ENCODE measurements around the gene FLRT1. TPM values are rescaled to one million over a fixed set of nuclear protein-coding genes. Genes with fewer than 3 reads are reported as not detected.

The FLRT1 gene
- total and polyA plus RNA-seq, 2 of the 13 experiments (the other 11 are each of a cell fraction or from before 2014, with no cell fraction given): 0.02 to 0.08 TPM

DNA sequence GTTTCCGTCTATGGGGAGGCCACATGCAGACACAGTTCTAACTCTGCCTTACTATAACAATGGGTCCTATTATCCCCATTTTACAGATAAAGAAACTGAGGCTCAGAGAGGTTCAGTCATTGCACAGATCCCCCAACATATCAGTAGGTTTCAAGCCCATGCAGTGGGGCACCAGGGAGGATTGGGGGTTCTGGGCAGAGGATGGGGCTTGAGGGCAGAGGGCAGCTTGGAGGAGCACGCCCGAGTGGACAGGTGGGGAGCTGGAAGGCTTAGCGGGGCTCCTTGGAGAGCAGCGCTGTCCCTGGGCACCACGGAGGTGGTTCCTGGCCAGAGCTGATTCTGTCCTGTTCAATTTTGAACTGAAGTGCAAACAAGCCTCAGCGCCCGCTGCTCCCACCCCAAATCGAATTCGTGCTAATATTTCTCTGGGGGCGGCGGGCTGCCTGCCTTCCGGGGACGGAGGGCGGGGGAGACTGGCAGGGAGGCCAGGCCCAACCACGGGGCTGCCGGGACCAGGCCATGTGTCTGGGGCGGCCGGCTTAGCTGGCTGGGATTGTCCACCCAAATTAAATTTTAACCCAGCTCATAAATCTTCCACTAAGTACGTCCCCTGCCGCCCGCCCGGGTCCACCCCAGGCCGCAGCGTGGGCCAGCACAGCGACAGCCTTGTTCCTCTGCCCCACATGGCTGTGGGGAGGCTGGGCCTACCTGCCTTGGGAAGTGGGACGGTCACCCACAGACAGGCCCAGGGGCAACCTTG, 49.4 kb downstream of the FLRT1 start (continued):
- TF ChIP-seq RORA (CRISPR knock-in tag; IDR thresholded peaks at IDR 0.05): no peak
- no peak for TF ChIP-seq ZSCAN30 (CRISPR knock-in tag; IDR thresholded peaks at IDR 0.05)
- TF ChIP-seq, protein P1, sequence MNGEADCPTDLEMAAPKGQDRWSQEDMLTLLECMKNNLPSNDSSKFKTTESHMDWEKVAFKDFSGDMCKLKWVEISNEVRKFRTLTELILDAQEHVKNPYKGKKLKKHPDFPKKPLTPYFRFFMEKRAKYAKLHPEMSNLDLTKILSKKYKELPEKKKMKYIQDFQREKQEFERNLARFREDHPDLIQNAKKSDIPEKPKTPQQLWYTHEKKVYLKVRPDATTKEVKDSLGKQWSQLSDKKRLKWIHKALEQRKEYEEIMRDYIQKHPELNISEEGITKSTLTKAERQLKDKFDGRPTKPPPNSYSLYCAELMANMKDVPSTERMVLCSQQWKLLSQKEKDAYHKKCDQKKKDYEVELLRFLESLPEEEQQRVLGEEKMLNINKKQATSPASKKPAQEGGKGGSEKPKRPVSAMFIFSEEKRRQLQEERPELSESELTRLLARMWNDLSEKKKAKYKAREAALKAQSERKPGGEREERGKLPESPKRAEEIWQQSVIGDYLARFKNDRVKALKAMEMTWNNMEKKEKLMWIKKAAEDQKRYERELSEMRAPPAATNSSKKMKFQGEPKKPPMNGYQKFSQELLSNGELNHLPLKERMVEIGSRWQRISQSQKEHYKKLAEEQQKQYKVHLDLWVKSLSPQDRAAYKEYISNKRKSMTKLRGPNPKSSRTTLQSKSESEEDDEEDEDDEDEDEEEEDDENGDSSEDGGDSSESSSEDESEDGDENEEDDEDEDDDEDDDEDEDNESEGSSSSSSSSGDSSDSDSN (CRISPR knock-in tag; IDR thresholded peaks at IDR 0.05): peak; percentile 36
- TF ChIP-seq, protein P2, sequence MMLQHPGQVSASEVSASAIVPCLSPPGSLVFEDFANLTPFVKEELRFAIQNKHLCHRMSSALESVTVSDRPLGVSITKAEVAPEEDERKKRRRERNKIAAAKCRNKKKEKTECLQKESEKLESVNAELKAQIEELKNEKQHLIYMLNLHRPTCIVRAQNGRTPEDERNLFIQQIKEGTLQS (CRISPR knock-in tag; IDR thresholded peaks at IDR 0.05): no peak
- 0 out of 2 replicates have a peak, but pooled peaks have one; percentile 23 for TF ChIP-seq FOXO1 (CRISPR knock-in tag; IDR thresholded peaks at IDR 0.05)
- TF ChIP-seq MAFG (CRISPR knock-in tag; IDR thresholded peaks at IDR 0.05): no peak
- TF ChIP-seq, protein P3, sequence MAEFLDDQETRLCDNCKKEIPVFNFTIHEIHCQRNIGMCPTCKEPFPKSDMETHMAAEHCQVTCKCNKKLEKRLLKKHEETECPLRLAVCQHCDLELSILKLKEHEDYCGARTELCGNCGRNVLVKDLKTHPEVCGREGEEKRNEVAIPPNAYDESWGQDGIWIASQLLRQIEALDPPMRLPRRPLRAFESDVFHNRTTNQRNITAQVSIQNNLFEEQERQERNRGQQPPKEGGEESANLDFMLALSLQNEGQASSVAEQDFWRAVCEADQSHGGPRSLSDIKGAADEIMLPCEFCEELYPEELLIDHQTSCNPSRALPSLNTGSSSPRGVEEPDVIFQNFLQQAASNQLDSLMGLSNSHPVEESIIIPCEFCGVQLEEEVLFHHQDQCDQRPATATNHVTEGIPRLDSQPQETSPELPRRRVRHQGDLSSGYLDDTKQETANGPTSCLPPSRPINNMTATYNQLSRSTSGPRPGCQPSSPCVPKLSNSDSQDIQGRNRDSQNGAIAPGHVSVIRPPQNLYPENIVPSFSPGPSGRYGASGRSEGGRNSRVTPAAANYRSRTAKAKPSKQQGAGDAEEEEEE (CRISPR knock-in tag; IDR thresholded peaks at IDR 0.05; ENCODE audit: borderline replicate concordance): no peak
- TF ChIP-seq, protein P4, sequence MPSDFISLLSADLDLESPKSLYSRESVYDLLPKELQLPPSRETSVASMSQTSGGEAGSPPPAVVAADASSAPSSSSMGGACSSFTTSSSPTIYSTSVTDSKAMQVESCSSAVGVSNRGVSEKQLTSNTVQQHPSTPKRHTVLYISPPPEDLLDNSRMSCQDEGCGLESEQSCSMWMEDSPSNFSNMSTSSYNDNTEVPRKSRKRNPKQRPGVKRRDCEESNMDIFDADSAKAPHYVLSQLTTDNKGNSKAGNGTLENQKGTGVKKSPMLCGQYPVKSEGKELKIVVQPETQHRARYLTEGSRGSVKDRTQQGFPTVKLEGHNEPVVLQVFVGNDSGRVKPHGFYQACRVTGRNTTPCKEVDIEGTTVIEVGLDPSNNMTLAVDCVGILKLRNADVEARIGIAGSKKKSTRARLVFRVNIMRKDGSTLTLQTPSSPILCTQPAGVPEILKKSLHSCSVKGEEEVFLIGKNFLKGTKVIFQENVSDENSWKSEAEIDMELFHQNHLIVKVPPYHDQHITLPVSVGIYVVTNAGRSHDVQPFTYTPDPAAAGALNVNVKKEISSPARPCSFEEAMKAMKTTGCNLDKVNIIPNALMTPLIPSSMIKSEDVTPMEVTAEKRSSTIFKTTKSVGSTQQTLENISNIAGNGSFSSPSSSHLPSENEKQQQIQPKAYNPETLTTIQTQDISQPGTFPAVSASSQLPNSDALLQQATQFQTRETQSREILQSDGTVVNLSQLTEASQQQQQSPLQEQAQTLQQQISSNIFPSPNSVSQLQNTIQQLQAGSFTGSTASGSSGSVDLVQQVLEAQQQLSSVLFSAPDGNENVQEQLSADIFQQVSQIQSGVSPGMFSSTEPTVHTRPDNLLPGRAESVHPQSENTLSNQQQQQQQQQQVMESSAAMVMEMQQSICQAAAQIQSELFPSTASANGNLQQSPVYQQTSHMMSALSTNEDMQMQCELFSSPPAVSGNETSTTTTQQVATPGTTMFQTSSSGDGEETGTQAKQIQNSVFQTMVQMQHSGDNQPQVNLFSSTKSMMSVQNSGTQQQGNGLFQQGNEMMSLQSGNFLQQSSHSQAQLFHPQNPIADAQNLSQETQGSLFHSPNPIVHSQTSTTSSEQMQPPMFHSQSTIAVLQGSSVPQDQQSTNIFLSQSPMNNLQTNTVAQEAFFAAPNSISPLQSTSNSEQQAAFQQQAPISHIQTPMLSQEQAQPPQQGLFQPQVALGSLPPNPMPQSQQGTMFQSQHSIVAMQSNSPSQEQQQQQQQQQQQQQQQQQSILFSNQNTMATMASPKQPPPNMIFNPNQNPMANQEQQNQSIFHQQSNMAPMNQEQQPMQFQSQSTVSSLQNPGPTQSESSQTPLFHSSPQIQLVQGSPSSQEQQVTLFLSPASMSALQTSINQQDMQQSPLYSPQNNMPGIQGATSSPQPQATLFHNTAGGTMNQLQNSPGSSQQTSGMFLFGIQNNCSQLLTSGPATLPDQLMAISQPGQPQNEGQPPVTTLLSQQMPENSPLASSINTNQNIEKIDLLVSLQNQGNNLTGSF (CRISPR knock-in tag; IDR thresholded peaks at IDR 0.05): no peak
- TF ChIP-seq ZNF335 (CRISPR knock-in tag; IDR thresholded peaks at IDR 0.05): no peak
- TF ChIP-seq FOXK2 (IDR thresholded peaks at IDR 0.05): no peak
- no peak for TF ChIP-seq ZNF788 (CRISPR knock-in tag; IDR thresholded peaks at IDR 0.05; ENCODE audit: borderline replicate concordance)
- no peak for TF ChIP-seq ETV6 (CRISPR knock-in tag; conservative IDR thresholded peaks at IDR 0.05)
- TF ChIP-seq RAD21 (CRISPR knock-in tag; IDR thresholded peaks at IDR 0.05): no peak
- no peak for TF ChIP-seq ZNF207 (IDR thresholded peaks at IDR 0.05; ENCODE audit: borderline replicate concordance)
- no peak for TF ChIP-seq YEATS4 (CRISPR knock-in tag; IDR thresholded peaks at IDR 0.05; ENCODE audit: borderline replicate concordance)
- TF ChIP-seq, protein P5, sequence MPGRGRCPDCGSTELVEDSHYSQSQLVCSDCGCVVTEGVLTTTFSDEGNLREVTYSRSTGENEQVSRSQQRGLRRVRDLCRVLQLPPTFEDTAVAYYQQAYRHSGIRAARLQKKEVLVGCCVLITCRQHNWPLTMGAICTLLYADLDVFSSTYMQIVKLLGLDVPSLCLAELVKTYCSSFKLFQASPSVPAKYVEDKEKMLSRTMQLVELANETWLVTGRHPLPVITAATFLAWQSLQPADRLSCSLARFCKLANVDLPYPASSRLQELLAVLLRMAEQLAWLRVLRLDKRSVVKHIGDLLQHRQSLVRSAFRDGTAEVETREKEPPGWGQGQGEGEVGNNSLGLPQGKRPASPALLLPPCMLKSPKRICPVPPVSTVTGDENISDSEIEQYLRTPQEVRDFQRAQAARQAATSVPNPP (CRISPR knock-in tag; IDR thresholded peaks at IDR 0.05): no peak
- no peak for TF ChIP-seq GTF2F1 (IDR thresholded peaks at IDR 0.05; ENCODE audit: low read length)
- no peak for TF ChIP-seq ZNF260 (CRISPR knock-in tag; IDR thresholded peaks at IDR 0.05; ENCODE audit: borderline replicate concordance, low read depth)
- no peak for TF ChIP-seq ASH2L (IDR thresholded peaks at IDR 0.05; ENCODE audit: insufficient read length, low read depth, low read length)
